ENCODE measurements around the gene PHF20. TPM values are rescaled to one million over a fixed set of nuclear protein-coding genes. Genes with fewer than 3 reads are reported as not detected.

PHF20 gene
- total RNA-seq, 2 experiments from 2014 or later = 119 to 126 TPM

DNA sequence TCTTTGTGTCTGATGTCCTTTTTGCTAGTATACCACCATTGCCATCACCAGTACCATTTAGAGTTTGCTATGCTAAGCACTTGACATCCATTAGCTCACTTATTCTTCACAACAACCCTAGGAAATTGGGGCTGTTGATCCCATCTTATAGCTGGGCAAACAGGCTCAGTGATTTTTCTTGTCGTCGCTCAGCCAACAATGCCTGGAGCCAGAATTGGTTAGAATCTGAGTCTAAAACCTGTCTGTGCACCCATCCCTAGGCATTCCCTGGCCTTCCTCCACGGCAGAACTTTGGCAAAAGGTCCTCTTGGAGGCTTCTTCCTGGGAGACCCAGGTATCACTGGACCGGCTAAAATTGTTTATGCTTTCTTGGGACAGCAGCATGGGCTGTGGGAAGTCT is 20.9 kb downstream of the PHF20 start:
- Mint-ChIP-seq H3K27me3 (no peaks in the 10 kb centered on the region), H3K27ac (no peak overlapping the region), H3K36me3 (ENCODE audit: low read depth) (peaks cover 17% of the 10 kb centered on the region), H3K4me1 (ENCODE audit: low read depth) (peaks cover 42% of the 10 kb centered on the region), H3K9me3 (no peaks in the 10 kb centered on the region), H3K4me3 (no peak overlapping the region)
- TF ChIP-seq, protein P1, sequence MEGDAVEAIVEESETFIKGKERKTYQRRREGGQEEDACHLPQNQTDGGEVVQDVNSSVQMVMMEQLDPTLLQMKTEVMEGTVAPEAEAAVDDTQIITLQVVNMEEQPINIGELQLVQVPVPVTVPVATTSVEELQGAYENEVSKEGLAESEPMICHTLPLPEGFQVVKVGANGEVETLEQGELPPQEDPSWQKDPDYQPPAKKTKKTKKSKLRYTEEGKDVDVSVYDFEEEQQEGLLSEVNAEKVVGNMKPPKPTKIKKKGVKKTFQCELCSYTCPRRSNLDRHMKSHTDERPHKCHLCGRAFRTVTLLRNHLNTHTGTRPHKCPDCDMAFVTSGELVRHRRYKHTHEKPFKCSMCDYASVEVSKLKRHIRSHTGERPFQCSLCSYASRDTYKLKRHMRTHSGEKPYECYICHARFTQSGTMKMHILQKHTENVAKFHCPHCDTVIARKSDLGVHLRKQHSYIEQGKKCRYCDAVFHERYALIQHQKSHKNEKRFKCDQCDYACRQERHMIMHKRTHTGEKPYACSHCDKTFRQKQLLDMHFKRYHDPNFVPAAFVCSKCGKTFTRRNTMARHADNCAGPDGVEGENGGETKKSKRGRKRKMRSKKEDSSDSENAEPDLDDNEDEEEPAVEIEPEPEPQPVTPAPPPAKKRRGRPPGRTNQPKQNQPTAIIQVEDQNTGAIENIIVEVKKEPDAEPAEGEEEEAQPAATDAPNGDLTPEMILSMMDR (IDR thresholded peaks at IDR 0.05) = no peak
- intact Hi-C loops (cut with DNase I, micrococcal nuclease) = no loop called here
- ChIA-PET CTCF (no interaction called here), POLR2A (interaction anchor here (1.0 kb wide), 1 partner anchor 51 kb away, joined by 5 read pairs; the partner anchor contains the start of gene RBM39)
- no peak for DNase-seq
- Histone ChIP-seq H3K27ac (ENCODE audit: low read depth in 1 of 2, low read length in 2 of 2) (no peak overlapping the region), H3K27me3 (ENCODE audit: control insufficient read depth in 1 of 2, insufficient read depth in 2 of 2, low read length in 2 of 2) (no peaks in the 10 kb centered on the region), H3K4me1 (ENCODE audit: insufficient read depth, low read length) (peaks cover 36% of the 10 kb centered on the region), H3K9me3 (ENCODE audit: control insufficient read depth in 1 of 2, insufficient read depth in 1 of 2, low read length in 2 of 2) (no peaks in the 10 kb centered on the region), H3K4me3 (ENCODE audit: low read length) (no peak overlapping the region), H3K36me3 (ENCODE audit: insufficient read depth, low read length) (peaks cover 19% of the 10 kb centered on the region)
- ATAC-seq (ENCODE audit: poor library complexity) = no peak

DNA sequence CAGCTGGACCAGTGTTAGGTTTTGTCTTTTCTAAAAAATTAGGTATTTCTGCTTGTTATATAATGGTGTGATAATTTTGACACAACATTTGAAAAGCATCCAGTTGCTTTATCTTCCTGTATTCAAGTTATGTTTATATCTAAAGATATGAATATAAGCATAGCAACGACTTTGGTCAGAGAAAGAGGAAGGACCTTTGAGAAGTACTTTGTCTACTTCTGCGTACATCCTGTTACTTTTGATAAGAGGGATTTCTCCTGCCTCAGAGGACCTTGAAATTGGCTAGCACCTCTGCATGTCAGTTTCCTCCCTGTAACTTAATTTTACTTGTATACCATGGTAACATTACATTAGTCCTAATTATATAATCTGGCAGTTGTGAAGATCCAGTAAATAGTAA is 24.8 kb downstream of the PHF20 start:
- peaks cover 46% of the 10 kb centered on the region for H3K4me1 Mint-ChIP-seq (ENCODE audit: low read depth)
- ATAC-seq (ENCODE audit: poor library complexity) (peak; percentile 83), DNase-seq (peak in 3 of 14 experiments; percentile 54 to 74 (median 58))
- no peak overlapping the region for H3K4me3 ChIP-seq (ENCODE audit: low read length)
- no peaks in the 10 kb centered on the region for H3K9me3 ChIP-seq (ENCODE audit: control insufficient read depth in 1 of 2, insufficient read depth in 1 of 2, low read length in 2 of 2)
- H3K27me3 Mint-ChIP-seq = no peaks in the 10 kb centered on the region
- POLR2A ChIA-PET = interaction anchor here (1.1 to 5.5 kb wide), 2 partner anchors 20 to 54 kb away, joined by 6 to 38 read pairs; partner anchors contain the start of gene RBM39
- CTCF ChIA-PET = no interaction called here
- peaks cover 26% of the 10 kb centered on the region for H3K36me3 ChIP-seq (ENCODE audit: insufficient read depth, low read length)
- TF ChIP-seq, protein P1 (IDR thresholded peaks at IDR 0.05) = no peak
- no peaks in the 10 kb centered on the region for H3K27me3 ChIP-seq (ENCODE audit: control insufficient read depth in 1 of 2, insufficient read depth in 2 of 2, low read length in 2 of 2)
- H3K27ac Mint-ChIP-seq = peak overlapping the region; percentile 91
- H3K36me3 Mint-ChIP-seq (ENCODE audit: low read depth) = peaks cover 42% of the 10 kb centered on the region
- H3K9me3 Mint-ChIP-seq = no peaks in the 10 kb centered on the region
- peak overlapping the region; percentile 65 for H3K4me3 Mint-ChIP-seq
- intact Hi-C loops (cut with DNase I, micrococcal nuclease) = no loop called here
- peak overlapping the region; percentile 35 to 58 for H3K27ac ChIP-seq (ENCODE audit: low read depth in 1 of 2, low read length in 2 of 2)
- H3K4me1 ChIP-seq (ENCODE audit: insufficient read depth, low read length) = peaks cover 33% of the 10 kb centered on the region

GRCh38 chr20:35801865-35802264 is 30.1 kb downstream of the PHF20 start:
- Mint-ChIP-seq H3K9me3 (no peaks in the 10 kb centered on the region), H3K36me3 (ENCODE audit: low read depth) (peaks cover 57% of the 10 kb centered on the region), H3K4me1 (ENCODE audit: low read depth) (peaks cover 15% of the 10 kb centered on the region), H3K27me3 (no peaks in the 10 kb centered on the region), H3K4me3 (no peak overlapping the region), H3K27ac (peak overlapping the region; percentile 3)
- Histone ChIP-seq H3K4me3 (ENCODE audit: low read length) (no peak overlapping the region), H3K9me3 (ENCODE audit: control insufficient read depth in 1 of 2, insufficient read depth in 1 of 2, low read length in 2 of 2) (no peaks in the 10 kb centered on the region), H3K27me3 (ENCODE audit: control insufficient read depth in 1 of 2, insufficient read depth in 2 of 2, low read length in 2 of 2) (no peaks in the 10 kb centered on the region), H3K27ac (ENCODE audit: low read depth in 1 of 2, low read length in 2 of 2) (no peak overlapping the region), H3K4me1 (ENCODE audit: insufficient read depth, low read length) (peaks cover 11% of the 10 kb centered on the region), H3K36me3 (ENCODE audit: insufficient read depth, low read length) (peaks cover 48% of the 10 kb centered on the region)
- DNase-seq = no peak
- CTCF ChIA-PET = no interaction called here
- intact Hi-C loops (cut with DNase I, micrococcal nuclease) = no loop called here
- POLR2A ChIA-PET = interaction anchor here (1.4 to 2.5 kb wide), 2 partner anchors 30 to 60 kb away, joined by 6 to 16 read pairs; partner anchors contain the start of genes PHF20 and RBM39
- no peak for ATAC-seq (ENCODE audit: poor library complexity)
- TF ChIP-seq, protein P1 (IDR thresholded peaks at IDR 0.05) = no peak

Data from CD4-positive, alpha-beta T cell (primary cell).